Activated T-cell treated with anti-CD3 and anti-CD28 coated beads, Interleukin-2, amount 50 U/mL, for 4 hours (primary cell): ENCODE data around the gene FARSA. TPM values are rescaled to one million over a fixed set of nuclear protein-coding genes. Genes with fewer than 3 reads are reported as not detected.
"Not testable (repeated sequence)": the region's sequence is repeated elsewhere in the genome, so short reads cannot be mapped to it uniquely, and the experiment has no call there.

ENCODE experiments used
- ATAC-seq, 2 donors: fragments of 200-7000 bp; cut with Tn5 transposase; one replicate each; pipeline ENCODE4 v1.10.0; 2021
- DNase-seq: peaks from one replicate; pipeline ENCODE4 v3.0.0-alpha.2; 2020
- H3K27me3 Mint-ChIP-seq: one replicate; pipeline ENCODE4 v1.8.0; 2021; ENCODE audit warnings: low read depth, mixed read lengths
- H3K36me3 Mint-ChIP-seq: one replicate; pipeline ENCODE4 v1.8.0; 2022; ENCODE audit warnings: mixed read lengths; ENCODE audit not compliant: insufficient read depth
- H3K4me1 Mint-ChIP-seq: one replicate; pipeline ENCODE4 v1.8.0; 2021; ENCODE audit warnings: low read depth, mixed read lengths
- H3K4me3 Mint-ChIP-seq: one replicate; pipeline ENCODE4 v1.8.0; 2021; ENCODE audit warnings: mild to moderate bottlenecking, moderate library complexity, mixed read lengths
- H3K9me3 Mint-ChIP-seq: one replicate; pipeline ENCODE4 v1.8.0; 2021; ENCODE audit warnings: mixed read lengths
- total RNA-seq, 3 donors: library from RNA; stranded (reverse); gene quantifications; one replicate each; pipeline ENCODE4 v1.2.1, GENCODE V29; 2021

Gene FARSA
- total RNA-seq, 3 donors from 2014 or later, result 345 to 368 (median 368) TPM

DNA sequence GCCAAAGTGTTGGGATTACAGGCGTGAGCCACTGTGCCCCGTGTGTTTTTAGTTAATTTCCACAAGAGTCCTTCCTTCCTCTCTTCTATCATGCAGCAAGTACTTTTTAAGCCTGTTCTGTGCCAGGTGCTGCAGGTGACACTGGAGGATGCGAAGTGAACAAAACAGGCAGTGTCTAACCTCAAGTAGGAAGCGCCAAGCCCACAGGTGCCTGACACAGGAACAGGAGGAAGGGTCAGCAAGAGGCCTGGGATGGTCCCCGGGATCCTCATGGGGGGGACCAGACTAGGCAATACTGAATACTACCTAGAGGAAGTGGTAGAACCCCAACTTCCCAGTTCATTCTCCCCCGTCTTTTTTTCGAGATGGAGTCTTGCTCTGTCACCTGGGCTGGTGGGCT lies 3.1 kb upstream of the FARSA start:
- Mint-ChIP-seq H3K9me3 (no peaks in the 10 kb centered on the region), H3K27me3 (no peaks in the 10 kb centered on the region), H3K4me1 (peaks cover 49% of the 10 kb centered on the region), H3K36me3 (peaks cover 36% of the 10 kb centered on the region), H3K4me3 (no peak overlapping the region)
- ATAC-seq (no peak), DNase-seq (no peak)

GRCh38 chr19:12935071-12935470 lies 1.6 kb upstream of the FARSA start:
- DNase-seq, result no peak
- no peak overlapping the region for H3K4me3 Mint-ChIP-seq

DNA sequence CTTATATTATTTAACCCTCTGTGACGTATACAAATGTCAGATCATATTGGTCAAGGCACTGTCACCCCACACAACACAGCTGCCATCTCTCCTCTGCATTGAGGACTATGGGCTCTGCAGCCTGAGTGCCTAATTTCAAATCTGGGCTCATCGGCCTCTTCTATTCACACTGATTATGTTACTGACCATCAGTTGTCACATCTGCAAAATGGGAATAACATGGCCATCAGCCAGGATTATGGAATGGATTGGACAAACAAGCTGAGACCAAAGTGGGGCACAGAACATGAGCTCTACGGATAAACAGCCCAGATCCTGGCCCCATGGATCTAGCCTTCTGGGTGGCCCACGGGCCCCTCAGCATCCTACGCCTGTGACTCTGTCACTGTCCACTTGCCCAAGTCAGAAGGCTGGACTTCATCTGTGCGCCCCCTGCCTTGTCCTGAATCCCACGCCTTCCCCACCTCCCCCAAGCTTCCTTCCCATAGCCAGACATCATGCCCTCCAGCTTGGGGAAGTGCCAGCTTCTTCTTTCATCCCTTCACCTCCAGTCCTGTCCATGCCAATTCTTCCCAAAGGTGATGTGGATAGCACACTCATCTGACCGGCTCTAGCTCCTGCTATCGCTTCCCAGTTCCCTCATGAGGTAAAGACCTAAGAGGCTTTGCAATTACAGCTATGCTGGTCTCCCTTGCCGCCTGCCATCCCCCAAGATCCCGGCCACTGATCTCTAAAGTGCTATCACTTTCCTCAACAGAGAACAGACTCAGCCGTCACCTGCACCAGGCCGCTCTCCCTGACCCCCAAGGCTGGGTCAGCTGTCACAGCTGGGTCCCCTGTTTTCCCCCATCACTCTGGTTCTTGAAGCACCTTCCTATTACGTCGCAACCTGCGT lies 872 bp downstream of the FARSA start:
- Mint-ChIP-seq H3K4me3 (peak overlapping the region; percentile 100), H3K27me3 (no peaks in the 10 kb centered on the region), H3K4me1 (peaks cover 26% of the 10 kb centered on the region), H3K9me3 (no peaks in the 10 kb centered on the region), H3K36me3 (peaks cover 21% of the 10 kb centered on the region)
- ATAC-seq, result no peak
- no peak for DNase-seq

More at GRCh38 chr19:12935071-12935470, 1.6 kb upstream of the FARSA start:
- no peaks in the 10 kb centered on the region for H3K27me3 Mint-ChIP-seq
- ATAC-seq, result no peak
- H3K36me3 Mint-ChIP-seq, result peaks cover 25% of the 10 kb centered on the region
- H3K4me1 Mint-ChIP-seq, result peaks cover 41% of the 10 kb centered on the region
- no peaks in the 10 kb centered on the region for H3K9me3 Mint-ChIP-seq

DNA sequence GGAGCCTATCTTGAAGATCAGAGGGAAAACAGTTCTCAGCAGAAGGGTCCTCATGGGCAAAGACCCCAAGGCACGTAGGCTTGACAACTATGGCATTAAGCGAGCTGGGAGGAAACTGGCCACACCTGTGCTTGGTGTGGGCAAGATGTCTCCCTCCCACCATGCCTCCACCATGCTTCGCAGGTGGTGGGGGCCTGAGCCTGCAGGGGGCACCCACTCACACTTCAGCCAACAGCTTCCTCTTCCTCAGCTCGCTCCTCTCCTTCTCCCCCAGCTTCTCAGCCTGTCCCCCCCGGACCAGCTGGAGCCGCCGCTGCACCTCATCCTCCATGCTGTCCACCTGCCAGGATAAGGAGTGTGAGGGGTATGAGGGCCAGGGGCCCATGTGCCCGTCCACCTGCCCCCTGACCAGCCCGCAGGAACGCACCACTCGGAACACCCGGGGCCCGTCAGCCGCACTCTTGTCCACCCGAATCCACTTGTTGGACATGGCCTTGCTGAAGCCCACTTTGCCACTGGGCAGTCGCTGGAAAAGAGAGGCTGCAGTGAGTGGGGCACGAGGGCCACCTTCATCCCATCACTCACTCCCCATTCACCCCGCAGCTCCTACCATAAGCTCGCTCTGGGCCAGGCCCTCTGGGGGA lies 3.4 kb downstream of the FARSA start:
- Mint-ChIP-seq H3K4me3 (no peak overlapping the region), H3K4me1 (peaks cover 20% of the 10 kb centered on the region), H3K9me3 (no peaks in the 10 kb centered on the region), H3K27me3 (no peaks in the 10 kb centered on the region), H3K36me3 (peaks cover 26% of the 10 kb centered on the region)
- no peak for DNase-seq
- no peak for ATAC-seq

DNA sequence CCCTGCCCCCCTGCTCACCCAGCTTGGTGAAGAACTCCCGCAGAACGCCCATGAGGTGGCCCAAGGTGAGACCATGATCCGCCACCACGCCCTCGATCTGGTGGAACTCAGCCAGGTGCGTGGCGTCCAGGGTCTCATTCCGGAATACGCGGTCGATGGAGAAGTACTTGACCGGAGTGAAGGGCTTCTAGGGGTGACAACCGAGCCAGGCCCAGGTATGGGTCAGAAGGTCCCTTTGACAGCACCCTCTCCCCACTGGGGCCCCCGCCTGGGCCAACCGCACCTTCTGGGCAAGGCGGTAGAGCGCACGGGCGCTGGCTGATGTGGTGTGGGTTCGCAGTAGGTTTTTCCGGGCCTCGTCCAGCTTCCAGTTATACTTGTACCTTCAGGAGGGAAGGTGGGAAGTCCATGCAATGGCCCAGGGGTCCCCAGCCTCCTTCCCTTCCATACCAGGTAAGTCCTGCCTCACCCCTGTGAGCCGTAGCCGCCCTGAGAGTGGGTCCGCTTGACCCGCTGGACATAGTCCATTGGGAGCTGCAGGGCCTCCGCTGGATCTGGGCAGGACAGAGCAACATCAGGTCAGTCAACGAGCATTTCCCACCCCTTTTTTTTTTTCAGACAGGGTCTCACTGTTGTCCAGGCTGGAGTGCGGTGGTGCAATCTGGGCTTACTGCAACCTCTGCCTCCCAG lies 8.7 kb downstream of the FARSA start:
- Mint-ChIP-seq H3K4me3 (no peak overlapping the region), H3K36me3 (peaks cover 37% of the 10 kb centered on the region), H3K27me3 (no peaks in the 10 kb centered on the region), H3K9me3 (no peaks in the 10 kb centered on the region), H3K4me1 (peaks cover 2% of the 10 kb centered on the region)
- DNase-seq (no peak), ATAC-seq (no peak)

DNA sequence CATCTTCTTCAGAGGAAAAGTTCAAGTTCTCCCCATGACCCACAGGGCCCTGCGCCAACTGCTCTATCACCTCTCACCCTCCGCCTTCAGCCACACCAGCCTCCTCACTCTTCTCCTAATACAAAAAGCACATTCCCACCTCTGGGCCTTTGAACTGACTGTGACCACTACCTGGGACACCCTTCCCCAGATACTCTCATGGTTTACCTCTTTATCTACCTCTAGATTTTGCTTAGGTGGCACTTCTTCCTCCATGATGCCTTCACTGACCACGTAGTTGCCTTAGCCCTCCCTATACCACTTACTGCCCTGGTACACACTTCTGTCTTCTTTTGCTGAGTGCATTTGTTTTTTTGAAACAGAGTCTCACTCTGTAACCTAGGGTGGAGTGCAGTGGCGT lies 10.6 kb downstream of the FARSA start:
- Mint-ChIP-seq H3K4me3 (no peak overlapping the region), H3K9me3 (no peaks in the 10 kb centered on the region), H3K27me3 (no peaks in the 10 kb centered on the region), H3K4me1 (peaks cover 9% of the 10 kb centered on the region), H3K36me3 (peaks cover 26% of the 10 kb centered on the region)
- ATAC-seq, result no peak
- DNase-seq, result no peak

GRCh38 chr19:12921047-12921446 lies 12.5 kb downstream of the FARSA start:
- H3K9me3 Mint-ChIP-seq, result no peaks in the 10 kb centered on the region
- H3K4me3 Mint-ChIP-seq, result no peak overlapping the region
- H3K36me3 Mint-ChIP-seq, result peaks cover 20% of the 10 kb centered on the region
- ATAC-seq, result no peak
- H3K27me3 Mint-ChIP-seq, result no peaks in the 10 kb centered on the region
- DNase-seq, result no peak
- peaks cover 11% of the 10 kb centered on the region for H3K4me1 Mint-ChIP-seq

DNA sequence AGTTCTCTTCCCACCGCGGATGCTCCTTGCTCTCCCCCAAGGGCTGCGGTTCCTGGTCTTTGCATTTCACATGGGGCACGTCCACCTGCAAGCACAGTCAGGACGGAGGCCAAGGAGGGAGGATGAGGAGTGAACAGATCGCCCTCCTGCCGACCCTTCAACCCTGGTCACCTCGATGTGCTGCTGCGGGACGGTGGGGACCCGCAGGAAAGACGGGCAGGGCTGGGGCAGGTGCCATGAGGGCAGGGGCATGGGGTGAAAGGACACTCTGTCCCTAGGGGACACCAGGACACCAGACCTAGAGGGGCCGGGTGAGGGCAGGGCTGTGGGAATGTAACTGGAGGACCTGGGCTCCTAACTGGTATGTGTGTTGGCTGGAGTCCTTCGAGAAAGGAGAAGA lies 15.3 kb downstream of the FARSA start:
- ATAC-seq (no peak), DNase-seq (no peak)
- Mint-ChIP-seq H3K9me3 (no peaks in the 10 kb centered on the region), H3K36me3 (peaks cover 5% of the 10 kb centered on the region), H3K27me3 (no peaks in the 10 kb centered on the region), H3K4me1 (peaks cover 31% of the 10 kb centered on the region), H3K4me3 (peak overlapping the region; percentile 65)

DNA sequence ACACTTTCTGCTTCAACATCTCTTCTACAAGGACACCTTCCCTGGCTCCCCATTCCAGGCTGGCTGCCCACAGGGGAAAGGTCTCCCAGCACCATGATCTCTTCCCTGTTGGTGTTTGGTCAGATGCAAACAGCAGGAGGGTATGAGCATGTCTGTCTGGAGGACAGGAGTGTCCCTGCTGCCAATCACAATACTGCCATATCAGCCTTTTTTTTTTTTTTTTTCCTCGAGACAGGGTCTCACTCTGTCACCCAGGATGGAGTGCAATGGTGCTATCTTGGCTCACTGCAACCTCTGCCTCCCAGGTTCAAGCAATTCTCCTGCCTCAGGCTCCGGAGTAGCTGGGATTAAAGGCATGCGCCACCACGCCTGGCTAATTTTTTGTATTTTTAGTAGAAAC lies 17.7 kb downstream of the FARSA start:
- DNase-seq, H3K36me3 Mint-ChIP-seq, H3K27me3 Mint-ChIP-seq, H3K4me3 Mint-ChIP-seq, ATAC-seq, H3K9me3 Mint-ChIP-seq: not testable (repeated sequence)
- peaks cover 34% of the 10 kb centered on the region for H3K4me1 Mint-ChIP-seq

- Mint-ChIP-seq H3K4me3 (peak overlapping the region; percentile 52), H3K9me3 (no peaks in the 10 kb centered on the region), H3K4me1 (peaks cover 28% of the 10 kb centered on the region), H3K27me3 (no peaks in the 10 kb centered on the region), H3K36me3 (no peaks in the 10 kb centered on the region)
- DNase-seq, result peak; percentile 38
- peak; percentile 38 to 57 for ATAC-seq
Measured at GRCh38 chr19:12913851-12914690, 19.4 kb downstream of the FARSA start.

DNA sequence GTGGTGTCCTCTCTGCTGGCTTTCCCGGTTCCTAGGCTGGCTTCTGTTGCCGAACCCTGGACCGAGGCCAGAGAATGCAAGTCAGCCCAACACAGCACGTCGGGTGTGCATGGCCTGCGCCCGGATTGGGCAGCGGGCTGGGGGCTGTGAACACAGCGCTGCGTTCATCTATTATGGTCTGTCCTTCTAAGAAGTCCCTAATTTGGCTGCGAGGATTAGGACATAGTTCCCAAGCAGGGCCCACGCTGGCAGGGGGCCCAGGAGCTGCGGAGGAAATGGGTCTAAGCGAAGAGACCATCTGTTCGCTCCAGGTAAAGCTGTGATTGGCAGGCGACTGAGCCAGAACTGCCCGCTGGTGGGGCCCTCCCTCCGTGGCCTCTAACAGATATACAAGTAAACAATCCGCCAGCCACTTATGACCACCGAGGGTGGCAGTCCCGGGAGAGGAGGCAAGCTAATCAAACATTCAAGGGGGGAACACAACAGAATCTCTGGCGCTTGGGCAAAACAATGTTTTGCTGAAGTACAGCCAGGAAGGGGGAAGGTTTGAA lies 20.4 kb downstream of the FARSA start:
- Mint-ChIP-seq H3K9me3 (no peaks in the 10 kb centered on the region), H3K36me3 (no peaks in the 10 kb centered on the region), H3K4me1 (peaks cover 25% of the 10 kb centered on the region)

GRCh38 chr19:12912571-12912970 lies 20.9 kb downstream of the FARSA start:
- DNase-seq (no peak), ATAC-seq (no peak)
- Mint-ChIP-seq H3K4me3 (no peak overlapping the region), H3K9me3 (no peaks in the 10 kb centered on the region), H3K27me3 (no peaks in the 10 kb centered on the region), H3K4me1 (peaks cover 25% of the 10 kb centered on the region), H3K36me3 (no peaks in the 10 kb centered on the region)

More for the DNA sequence above, 20.4 kb downstream of the FARSA start:
- Mint-ChIP-seq H3K27me3 (no peaks in the 10 kb centered on the region), H3K4me3 (no peak overlapping the region)
- DNase-seq (no peak), ATAC-seq (no peak)

DNA sequence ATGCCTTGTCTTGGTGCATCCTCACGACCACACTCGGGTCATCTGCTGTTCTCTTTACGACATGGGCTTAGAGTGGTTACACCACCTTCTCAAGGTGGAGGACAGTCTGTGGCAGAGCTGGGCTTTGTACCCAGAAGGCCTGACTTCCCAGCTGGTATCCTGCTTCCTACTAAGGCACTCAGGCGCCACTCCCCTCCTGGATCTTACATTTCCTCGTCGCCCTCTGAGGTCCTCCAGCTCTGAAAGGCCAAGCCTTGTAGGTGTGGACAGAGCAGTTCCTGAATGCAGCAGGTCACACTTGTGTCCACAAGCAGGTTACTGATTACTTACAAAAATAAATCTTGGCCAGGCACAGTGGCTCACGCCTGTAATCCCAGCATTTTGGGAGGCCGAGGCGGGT lies 26.3 kb downstream of the FARSA start:
- DNase-seq (no peak), ATAC-seq (no peak)
- no peak overlapping the region for H3K4me3 Mint-ChIP-seq
- H3K4me1 Mint-ChIP-seq, result no peaks in the 10 kb centered on the region
- peaks cover 4% of the 10 kb centered on the region for H3K36me3 Mint-ChIP-seq
- no peaks in the 10 kb centered on the region for H3K9me3 Mint-ChIP-seq
- H3K27me3 Mint-ChIP-seq, result no peaks in the 10 kb centered on the region
